Endothelial cell of hepatic sinusoid (primary cell): ENCODE data around the gene ZFP62.

Experiments
- in situ Hi-C: cut with HindIII; loops from 2 replicates; pipeline ENCODE4 v1.10.0; 2017; ENCODE audit warnings: low sequenced_read_pairs

ZFP62 gene

DNA sequence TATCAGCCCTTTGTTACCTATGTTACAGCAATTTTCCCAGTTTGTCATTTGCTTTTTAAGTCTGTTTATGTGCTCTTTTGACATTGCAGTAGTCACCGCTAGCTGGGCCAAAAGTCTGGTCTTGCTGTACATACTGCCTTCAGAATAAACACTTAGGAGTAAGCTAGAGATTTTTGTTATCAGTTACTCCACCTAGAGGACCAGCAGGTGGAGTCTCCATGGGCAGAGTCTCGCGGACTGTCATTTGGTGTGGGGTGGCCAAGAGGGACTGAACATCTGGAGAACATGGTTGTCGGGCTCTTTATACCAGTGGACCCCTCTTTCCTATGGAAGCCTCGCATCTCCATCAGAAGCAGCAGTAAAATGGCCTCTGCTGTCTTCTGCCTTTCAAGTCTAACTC is 47.7 kb downstream of the ZFP62 start:
- in situ Hi-C loops: no loop called here

DNA sequence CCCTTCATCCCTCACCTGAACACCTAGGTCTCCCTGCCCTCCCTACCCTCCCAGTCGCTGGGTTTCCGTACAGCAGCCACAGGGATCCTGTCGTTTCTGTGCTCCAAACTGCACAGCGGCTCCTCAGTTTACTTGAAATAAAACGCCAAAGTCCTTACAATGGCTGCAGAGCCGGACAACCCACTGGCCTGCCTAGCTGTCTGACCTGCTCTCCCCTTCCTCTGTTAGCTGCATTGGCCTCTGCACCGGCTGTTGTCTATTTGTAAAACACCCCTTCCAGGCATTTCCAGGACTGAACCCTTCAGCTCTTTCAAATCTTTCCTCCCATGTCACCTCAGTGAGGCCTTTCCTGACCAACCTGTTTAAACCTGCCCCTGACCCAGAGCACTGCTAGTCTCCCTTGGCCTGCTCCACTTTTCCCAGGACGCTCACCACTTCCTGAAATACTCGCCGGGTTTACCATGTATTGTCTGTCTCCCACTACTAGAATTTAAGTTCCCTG is 49.4 kb downstream of the ZFP62 start:
- in situ Hi-C loops: no loop called here

DNA sequence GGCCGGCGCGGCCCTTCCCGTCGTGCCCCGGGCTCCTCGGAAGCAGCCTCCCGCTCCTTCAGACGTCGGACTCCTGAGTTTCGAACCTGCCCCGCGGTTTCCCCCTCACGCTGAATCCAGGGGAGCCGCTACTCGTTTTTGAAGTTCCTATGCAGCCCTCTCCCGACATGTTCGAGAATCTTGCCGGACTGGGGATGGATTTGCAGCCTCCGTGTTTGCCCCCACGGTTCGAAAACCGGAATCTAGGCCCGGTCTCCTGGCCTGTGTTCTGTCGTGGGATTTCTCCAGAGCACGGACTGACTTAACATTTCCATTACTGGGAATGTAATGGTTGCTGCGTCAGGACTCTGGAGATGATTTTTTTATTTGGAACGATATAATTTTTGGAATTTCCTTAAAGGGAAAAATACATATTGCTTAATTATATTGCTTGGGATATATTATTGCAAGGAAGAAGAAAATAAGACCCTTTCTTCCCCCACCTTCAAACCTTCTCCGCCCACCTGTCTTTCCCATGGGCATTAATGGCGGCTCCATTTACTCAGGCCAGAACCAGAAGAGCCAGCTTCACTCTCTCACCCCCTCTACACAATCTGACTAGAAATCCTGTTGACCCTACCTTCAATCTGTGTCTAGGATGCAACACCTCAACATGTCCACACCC is 50.0 kb downstream of the ZFP62 start:
- in situ Hi-C loops: no loop called here

DNA sequence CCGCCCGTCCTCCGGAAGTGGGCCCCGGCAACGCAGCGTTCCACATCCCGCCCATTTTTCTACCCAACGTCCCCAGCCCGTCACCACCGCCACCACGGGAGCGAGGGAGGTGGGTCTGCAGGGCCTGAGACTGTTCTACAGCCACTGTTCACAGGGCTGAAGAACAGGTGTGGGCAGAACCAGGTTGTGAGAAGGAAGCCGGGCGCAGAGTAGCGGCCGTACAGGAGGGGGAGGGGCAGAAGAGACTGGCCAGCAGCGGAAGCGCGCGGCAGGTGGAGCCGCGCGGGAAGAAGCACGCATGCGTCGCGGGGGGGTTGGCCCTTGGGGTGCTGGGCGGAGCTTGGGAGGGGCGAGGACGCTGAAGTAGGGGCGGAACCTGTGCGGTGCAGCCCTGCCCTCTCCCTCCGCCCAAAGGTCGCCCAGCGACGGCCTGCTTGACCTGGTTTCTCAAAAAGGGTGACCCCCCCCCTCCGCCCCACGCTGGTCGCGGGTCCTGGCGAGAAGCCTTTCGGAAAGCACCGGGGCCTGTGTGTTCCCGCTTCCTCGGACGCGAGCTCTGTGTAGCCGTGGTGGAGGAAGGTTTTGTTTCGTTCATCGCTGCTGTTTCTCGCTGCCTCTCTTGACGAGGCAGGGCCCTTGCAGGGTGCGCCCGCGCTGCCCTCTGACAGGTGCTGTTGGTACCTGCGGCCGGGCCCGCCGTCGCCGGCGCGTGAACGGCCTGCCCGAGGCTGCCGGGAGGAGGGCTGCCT is 50.7 kb downstream of the ZFP62 start:
- in situ Hi-C loops: no loop called here

- in situ Hi-C loops: no loop called here
These were observed 51.5 kb downstream of the ZFP62 start for GRCh38 chr5:180809403-180810209.

- in situ Hi-C loops: no loop called here
These were observed 52.5 kb downstream of the ZFP62 start for GRCh38 chr5:180808461-180809000.

DNA sequence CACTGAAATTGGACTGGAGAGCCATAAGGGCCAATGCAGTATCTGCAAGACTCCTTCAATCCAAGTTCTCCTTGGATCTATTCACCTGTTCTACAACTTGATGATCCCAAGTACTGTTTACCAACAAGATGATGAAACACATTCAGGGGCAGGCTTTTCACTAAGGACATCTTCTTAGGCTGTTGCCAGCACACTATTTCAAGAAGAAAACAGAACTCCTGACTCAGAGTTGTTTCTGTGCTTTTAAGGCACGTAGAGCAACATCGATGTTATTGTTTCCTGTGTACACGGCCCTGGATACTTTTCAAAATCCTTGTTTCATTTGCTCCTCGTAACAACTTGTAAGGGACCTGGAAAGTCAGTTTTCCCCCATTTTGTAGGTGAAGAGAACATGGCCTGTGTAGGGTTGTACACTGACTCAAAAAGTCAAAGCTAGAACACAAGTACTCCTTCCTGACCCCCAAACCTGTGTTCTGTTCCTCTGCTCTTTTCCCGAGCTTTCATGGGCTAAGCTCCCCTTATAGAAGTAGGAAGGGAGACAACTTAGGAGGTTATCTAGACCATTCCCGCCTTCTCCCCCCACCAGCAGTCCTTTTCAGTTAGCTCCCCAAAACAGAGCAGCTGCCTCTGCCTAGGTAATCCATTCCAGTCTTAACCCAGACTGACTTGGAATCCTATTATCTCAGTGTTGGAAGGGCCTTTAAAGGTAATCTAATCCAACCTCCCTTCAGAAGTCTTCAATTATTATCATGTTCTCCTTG is 53.2 kb downstream of the ZFP62 start:
- in situ Hi-C loops: no loop called here

- in situ Hi-C loops: no loop called here
These were observed 54.0 kb downstream of the ZFP62 start for GRCh38 chr5:180807046-180807445.

DNA sequence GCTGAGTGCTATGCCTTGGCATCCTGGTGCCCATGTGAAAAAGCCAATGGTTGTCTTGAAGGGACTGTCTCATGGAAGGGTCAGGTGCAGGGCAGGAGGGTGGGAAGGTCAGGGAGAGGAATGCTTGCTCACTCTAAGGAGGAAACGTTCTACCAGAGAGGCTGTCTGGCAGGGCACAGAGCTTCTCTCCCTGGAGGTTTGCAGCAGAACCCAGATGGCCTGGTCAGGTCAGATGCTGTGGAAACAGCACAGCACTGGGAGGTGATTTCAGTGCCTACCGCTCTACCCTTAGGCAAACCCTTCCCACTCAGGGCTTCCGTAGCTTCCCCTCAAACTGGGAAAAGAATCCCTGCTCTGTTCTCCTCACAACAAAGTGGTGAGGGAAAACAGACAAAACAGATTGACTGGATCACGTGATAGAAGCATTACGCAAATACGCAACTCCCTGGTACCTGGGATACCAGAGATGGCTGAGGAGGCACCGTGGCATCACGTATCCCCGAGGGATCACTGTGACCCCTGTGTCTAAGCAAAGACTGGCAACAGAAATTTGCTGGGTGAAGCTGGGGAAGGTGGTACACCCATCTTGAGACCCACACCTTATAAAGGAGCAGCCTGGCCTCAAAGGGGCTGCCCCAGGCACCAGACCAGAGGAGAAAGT is 54.6 kb downstream of the ZFP62 start:
- in situ Hi-C loops: no loop called here

DNA sequence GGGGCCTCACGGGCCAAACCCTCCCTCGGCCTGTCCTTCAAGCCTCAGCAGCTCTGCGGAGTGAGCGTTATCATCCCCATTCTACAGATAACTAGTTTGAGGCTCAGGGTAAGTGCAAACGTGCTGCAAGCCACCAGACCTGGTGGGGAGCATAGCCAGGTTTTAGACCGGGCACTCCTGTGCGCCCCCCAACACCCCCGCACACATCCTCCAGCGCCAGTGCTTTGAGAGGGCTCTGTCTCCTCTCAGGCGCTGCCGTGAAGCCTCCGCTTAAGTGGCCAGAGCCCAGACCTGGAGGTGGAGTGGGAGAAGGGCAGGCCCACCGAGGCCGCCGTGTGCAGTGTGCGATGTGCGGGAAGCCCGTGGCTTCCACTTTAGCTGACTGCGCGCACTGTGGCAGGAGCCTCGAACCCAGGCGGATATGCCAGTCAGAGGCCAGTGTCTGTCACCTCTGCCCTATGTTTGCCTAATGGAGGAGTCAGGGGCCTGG is 56.9 kb downstream of the ZFP62 start:
- in situ Hi-C loops: loop anchor here (5.0 kb wide), 1 partner anchor 33 kb away; no protein-coding TSS in a partner anchor

- in situ Hi-C loops: loop anchor here (5.0 kb wide), 1 partner anchor 34 kb away; no protein-coding TSS in a partner anchor
These were observed 57.6 kb downstream of the ZFP62 start for GRCh38 chr5:180803181-180804128.

- in situ Hi-C loops: loop anchor here (5.0 kb wide), 1 partner anchor 35 kb away; no protein-coding TSS in a partner anchor
These were observed 58.5 kb downstream of the ZFP62 start, which contains the start of gene MGAT1 for GRCh38 chr5:180802325-180803180. MGAT1 (minus strand) TSS chr5:180802806; CDS start chr5:180792971, 9,835 bp downstream.

- in situ Hi-C loops: loop anchor here (5.0 kb wide), 1 partner anchor 36 kb away; no protein-coding TSS in a partner anchor
These were observed 59.3 kb downstream of the ZFP62 start for GRCh38 chr5:180801596-180802324.

DNA sequence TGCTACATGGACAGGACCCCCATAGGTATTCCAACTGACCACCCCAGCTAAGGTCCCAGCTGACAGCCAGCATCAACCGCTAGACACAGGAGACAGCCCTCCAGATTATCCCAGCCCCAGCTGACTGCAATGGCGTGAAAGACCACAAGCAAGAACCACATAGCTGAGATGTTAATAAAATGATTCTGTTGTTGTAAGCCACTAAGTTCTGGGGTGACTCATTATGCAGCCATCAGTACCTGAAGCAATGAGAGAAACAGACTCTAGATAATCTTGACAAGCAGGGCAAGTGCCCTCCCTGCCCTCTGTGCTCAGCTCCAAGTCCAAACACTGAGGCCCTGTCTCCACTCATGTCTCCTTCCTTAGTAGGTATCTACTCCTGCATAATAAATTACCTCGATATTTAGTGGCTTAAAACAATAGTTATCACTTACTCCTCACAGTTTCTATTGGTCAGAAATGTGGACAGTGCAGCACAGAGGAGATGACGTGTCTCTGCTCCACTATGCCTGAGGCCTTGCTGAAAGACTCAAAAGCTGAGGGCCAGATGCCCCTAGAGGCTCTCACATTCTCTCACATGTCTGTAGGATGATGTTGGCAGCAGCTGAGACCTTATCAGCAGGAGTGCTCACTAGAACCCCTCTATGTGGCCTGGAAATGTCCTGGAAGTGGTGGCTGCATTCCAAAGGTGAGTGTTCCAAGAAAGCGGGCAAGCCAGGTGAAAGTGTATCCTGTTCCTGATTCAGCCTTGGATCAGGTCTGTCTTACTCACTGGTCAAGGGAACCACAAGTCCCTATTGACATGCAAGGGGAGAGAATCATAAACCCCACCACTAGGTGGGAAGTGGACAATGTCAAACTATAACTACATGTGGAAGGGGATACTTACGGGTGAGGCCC is 60.9 kb downstream of the ZFP62 start:
- in situ Hi-C loops: loop anchor here (5.0 kb wide), 1 partner anchor 37 kb away; no protein-coding TSS in a partner anchor

DNA sequence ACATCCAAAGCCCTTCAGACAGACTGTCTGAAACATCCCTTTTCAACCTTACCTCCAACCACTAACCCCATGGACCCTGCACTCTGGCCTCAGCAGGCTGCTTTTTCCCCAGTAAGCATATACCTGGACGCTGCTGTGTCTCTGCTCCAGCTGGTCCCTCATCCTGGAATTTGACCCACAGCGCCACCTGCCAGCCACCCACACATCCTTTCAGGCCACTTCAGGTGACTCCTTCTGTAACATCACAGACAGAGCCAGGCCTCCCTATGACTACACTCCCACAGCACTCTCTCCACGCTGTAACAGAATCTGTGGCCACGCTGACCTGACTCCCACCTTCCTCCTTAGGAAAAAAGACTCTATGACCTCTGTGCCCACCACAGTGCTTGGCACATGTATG is 61.9 kb downstream of the ZFP62 start:
- in situ Hi-C loops: no loop called here

DNA sequence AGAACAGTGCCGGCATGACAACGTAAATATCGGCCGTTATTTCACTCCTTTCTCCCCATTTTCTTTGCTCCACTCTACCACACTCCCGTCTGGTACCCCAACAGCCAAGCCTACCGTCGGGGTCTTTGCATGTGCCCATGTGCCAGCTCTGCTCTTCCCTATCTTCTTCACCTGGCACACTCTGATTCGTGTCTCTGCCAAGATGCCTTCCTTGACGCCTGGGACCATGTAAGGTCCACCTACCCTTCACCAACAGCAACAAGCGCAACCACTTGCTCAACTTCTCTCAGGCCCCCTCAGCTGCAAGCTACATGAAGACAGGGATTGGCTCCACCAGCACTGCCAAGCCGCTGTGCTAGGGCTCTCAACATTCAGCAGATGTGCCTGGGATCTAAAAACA is 62.9 kb downstream of the ZFP62 start:
- in situ Hi-C loops: no loop called here
